Stimulated activated CD4-positive, alpha-beta T cell treated with anti-CD3 and anti-CD28 coated beads, Interleukin-4, amount 100 ng/mL, for 48 hours (primary cell): Measurements from ENCODE around the gene UGT1A4.

ENCODE experiments used
- DNase-seq, 2 donors: peaks; one replicate each; pipeline ENCODE4 v3.0.0-alpha.2; 2020; ENCODE audit warnings: low read depth in 2 of 2

The UGT1A4 gene

DNA sequence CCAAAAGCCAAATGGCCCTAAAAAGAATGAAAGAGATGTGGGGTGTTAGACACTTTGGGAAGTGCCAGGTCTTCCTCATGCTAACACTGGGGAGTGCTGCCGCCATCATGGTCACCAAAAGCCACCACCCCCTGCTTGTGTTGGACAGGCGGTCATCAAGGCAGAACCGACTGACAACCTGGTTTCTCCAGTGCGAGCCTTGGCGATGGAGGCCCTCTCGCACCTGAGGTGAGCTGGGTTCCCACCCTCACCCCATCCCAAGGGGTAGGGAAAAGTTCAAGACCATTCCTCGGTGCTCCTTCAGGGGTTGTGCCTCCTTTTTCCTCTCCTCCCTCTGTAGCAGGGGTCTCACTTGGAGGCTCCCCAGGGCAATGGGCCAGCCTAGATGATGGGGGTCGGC is 93.2 kb downstream of the UGT1A4 start:
- no peak for DNase-seq

DNA sequence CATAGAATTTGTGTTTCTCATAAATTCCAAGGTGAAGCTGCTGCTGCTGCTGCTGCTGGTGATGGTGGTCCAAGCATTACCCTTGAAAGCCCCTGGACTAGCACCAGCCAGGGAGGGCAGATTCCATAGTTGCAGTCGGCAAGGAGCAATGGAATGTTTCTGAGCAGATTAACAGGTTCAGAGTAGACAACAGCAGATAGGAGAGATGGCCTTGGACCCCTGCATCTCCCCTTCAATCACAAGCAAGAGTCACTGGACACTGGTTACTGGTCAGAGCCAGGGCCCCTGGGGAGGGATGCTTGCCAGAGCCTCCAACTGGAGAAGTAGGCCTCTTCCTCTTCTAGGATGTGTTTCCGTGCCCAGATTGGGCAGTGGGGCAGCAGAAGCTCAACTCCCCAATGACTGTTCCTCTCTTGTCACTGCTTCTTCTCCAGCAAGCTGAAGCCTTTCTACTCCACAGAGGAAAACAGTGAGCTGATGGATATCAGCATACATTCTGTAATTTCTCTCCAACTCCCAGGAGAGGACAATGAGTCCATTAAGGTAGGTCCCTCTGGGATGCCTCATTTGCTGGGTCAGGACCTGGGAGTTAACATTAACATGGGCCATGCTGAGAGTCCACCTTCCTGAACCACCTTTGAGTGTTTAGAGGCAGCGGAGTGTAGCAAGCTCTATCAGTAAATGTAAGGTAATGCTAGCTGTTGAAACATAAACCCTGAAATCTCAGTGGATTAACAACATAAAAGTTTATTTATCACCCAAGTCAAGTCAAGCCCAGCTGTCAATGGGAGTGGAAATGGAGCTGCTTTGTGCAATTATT is 94.9 kb downstream of the UGT1A4 start:
- DNase-seq = no peak

DNA sequence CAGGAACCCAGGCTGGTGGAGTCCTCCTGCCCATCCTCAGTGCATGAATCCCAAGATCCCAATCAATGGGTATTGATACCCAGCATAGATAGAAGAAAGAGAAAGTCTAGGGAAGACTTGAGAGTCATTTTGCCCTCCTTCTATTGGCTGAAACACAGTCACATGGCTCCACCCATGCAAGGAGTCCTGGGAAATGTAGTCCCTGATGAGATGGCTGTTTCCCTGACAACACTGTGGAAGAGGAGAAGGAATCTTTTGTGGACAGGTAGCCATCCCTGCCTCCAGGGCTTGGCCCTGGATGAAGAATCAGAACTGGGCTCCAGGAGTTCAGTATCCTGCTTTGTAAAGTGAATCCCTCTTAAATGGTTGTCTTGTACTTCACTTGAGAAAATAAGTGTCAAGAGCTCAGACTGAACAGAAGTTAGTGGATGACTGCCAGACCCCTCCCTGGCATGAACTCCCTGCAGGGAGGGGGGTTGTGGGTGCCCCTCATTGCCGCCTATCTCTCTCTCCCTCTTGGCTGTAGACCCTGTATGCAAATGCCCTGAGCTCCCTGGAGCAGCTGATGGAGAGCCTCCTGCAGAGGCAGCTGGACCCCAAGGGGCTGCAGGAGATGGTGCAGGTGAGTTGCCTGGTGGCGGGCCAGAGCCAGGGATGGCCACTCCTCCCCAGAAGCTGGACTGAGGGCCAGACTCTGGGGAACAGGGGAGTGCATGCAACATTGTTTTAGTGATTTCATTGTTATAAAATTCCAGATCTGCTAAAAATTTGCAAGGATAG is 95.7 kb downstream of the UGT1A4 start:
- no peak for DNase-seq

DNA sequence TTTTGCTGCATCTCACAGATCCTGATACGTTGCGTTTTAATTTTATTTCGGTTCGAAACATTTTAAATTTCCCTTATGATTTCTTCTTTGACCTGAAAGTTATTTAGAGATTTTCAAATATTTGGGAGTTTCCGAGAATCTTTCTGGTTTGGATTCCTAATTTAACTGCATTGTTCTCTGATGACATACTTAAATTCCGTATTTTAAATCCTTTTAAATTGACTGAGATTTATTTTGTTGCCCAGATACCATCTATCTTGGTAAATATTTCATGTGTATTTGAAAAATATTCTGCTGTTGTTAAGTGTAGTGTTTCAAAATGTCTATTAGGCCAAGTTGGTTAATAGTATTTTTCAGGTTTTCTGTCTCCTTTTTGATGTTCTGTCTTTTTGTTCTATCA is 97.3 kb downstream of the UGT1A4 start:
- DNase-seq = no peak

DNA sequence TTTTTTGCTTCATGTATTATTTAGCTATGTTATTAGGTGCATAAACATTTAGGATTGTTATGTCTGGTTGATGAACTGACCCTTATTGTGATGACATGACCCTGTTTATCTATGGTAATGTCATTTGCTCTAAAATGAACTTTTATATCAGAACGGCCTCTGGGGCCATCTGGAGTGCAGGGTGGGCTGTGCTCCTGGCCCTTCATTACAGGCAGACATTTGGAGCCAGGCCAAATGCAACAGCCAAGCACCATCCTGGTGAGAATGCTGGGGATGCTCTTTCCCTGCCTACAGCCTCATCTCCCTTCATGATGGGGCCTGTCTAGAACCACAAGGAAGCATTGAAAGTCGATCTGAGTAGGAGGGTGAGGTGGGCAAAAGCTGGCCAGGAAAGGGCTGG is 97.8 kb downstream of the UGT1A4 start:
- no peak for DNase-seq

DNA sequence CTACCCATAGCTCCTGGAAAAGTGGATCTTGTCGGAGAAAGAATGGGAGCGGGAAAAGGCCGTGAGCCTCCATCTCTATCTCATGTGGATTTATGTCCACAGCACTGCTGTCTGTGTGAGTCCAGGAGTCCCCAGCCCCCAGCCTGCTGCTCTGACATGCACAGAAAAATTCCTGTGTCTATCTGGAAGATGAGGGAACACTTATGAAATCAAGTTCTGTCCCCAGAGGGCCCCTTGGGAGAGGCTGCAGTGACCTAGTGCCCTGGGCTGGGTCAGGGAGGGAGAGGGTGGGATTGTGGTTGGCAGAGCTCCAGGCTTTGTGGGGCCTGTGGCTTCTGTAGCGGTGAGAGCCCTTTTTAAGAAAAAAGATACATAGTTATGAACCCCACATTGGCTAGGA is 98.2 kb downstream of the UGT1A4 start:
- no peak for DNase-seq

DNA sequence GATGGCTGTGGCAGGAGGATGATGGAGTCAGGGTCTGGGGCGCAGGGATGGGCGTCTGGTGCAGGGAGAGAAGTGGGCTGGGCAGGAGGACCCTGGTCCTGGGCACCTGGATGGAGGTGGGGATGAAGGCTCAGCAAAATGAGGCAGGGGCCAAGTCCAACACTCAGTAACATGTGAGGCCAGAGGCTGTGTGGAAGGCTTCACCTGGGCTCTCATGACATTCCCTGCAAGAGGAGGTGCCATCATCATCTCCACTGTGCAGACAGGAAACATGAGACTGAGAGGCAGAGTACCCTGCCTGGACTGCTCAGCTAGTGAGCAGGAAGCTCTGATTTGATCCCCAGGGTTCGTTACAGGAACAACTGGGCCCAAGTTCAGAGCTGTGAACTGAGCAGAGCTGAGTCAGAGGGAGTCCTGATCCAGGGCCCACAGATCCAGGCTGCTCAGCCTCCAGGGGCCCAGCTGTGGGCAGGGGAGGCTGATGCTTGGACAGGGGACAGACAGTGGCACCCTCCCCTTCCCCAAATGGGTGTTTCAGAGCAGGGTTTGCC is 98.9 kb downstream of the UGT1A4 start:
- DNase-seq = no peak

DNA sequence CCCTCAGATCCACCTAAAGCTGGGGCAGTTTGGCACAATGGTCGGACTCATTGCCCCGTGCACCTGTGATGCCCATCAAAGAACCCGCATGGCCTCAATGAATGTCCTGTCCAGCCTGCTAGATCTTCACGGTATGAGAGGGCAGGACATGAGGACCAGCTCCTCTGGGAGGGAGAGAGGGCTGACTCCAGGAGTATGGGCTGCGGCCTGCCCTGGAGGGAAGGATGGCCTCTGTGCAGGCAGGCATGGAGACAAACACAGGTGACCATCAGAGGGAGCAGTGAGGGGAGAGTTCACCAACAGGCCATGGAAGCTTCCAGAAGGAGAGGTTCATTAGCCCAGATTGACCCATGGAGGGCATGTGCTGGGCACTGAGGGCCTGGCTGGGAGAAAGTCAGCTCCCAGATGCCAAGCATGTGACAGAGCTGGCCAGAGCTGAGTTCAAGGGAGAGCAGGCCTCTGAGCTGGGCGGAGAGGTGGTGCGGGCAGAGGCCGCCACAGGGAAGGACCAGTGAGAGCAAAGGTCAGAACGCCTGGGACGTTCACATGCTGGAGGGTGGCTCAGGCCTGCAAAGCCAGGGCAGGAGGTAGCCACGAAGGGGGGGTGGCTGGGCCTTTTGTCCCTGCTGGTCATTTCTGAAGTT is 99.6 kb downstream of the UGT1A4 start:
- no peak for DNase-seq

DNA sequence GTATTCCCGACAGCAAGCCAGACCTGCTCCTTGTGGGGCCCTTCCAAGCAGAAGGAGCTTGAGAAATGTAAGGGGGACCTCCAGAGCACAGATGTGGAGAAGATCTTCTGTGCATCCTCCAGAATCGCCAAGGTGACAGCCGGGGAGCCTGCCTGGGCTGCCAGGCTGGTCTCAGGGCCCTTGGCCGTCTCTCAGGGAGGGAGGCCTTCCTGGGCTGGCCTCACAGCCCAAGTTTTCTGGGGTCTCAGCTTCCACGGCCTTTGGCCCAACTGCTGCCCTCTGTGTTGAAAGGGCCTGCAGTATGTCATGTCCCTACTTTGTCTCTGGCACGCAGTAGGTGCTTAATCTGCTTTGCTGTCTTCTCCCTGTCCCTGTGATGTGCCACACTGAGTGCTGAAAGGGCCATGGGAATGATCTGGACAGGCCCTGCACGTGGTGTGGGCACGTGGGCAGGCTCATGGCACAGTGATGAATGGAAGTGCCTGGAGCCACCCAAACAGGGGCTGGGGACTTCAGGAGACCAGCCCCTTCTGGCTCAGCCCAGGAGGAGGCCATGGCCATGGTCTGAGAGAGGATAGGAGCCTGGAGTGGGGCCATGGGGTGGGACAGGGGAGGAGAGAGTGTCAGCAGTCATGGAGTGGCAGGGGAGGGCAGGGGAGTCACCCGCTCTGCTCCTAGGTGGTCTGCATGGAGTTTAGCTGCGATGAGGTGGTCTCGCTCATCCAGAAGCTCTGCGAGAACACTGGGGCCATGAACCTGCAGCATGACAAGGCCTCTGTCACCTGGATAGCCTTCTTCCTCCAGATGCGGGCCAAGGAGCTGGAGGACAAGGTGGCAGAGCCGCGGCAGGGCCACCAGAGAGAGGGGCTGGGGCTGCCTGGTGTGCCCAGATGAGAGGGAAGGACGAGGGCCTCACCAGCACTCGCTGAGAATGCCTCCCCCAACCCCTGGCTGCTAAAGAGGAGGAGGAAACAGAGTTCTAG is 100.4 kb downstream of the UGT1A4 start:
- no peak for DNase-seq

DNA sequence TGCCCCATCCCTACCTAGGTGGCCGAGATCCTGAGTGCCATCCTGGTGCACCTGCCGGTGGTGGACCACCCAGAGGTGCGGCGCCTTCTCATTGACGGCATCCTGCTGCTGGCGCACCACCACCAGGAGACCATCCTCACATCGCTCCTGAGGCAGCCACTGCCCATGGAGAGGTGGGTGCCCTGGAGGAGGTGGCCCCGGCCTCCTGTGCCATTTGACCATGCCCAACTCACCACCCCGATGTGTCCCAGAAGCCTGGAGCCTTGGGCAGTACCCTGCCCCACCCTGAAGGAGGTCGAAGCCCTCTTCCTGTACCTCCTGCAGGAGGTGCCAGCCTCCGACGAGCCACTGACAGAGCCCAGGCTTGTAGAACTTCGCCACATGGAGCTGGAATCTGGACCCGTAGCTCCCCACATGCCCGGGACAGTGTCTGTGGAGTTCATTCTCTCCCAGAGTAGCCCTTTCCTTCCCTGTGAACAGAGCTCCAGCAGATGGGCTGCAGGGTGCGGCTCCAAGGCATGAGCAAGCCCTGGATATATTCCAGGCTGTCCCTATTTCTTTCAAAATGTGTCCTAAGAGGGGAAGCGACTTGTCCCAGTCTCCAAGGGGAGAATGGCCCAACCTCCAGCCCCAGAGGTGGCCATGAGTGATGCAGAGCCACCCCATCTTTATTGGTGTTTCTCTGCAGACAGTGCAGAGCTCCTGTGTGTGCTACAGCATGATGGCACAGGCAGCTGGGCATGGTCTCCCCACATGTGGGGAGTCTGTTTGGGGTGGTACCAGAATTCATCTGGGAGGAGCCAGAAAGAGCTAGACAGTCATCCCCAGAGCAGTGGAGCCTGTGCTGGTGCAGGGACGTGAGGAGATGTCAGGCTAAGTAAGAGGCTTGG is 101.6 kb downstream of the UGT1A4 start:
- no peak for DNase-seq

DNA sequence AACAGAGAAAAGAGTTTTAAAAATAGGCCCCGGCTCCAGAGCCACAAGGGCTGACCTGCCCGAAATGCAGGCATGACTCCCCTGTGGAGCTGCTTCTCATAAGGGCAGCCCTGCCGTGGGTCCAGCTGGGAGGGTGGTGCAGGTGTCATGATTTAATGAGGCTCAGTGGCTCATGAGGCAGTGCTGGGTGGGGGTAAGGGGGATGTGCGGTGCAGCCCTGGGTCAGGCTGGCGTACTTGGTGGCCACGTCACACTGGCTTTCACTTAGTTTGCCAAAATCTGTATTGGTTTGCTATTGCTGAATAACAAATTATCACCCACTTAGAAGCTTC is 102.2 kb downstream of the UGT1A4 start:
- DNase-seq = no peak

DNA sequence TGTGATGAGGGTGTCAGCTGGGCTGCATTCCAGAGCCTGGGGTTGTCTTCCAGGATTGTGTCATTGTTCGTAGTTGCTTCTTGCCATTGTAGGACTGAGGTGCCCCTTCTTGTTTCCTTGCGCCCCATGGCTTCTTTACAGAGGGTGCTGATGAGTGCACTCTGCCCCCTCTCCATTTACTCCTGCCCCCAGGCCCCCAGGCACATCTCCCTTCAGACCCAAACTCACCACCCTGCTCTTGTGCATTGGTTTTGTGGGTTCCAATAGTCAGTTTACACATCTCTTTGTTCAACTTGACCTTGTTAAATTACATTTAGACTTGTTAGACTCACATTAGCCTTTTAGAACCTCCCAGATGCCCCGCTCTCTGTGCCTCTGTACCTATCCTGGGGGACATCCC is 102.7 kb downstream of the UGT1A4 start:
- no peak for DNase-seq

DNA sequence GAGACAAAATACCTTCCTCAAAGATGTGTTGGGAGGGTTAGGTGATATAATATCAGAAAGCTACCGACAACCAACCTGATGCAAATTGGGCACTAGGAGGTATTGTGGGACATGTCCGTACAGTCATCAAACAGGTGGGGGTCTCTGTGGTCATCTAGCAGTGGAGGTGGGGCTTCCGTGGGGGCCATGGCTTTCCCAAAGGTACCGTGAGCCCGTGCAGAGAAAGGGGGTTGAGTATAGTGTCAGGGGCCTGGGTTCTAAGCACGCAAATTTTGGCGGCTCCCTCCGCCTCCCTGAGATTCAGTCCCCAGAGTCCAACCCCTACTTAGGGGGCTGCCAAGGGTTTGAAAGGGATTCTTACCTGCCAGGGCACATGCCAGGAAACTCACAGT is 103.2 kb downstream of the UGT1A4 start:
- no peak for DNase-seq

DNA sequence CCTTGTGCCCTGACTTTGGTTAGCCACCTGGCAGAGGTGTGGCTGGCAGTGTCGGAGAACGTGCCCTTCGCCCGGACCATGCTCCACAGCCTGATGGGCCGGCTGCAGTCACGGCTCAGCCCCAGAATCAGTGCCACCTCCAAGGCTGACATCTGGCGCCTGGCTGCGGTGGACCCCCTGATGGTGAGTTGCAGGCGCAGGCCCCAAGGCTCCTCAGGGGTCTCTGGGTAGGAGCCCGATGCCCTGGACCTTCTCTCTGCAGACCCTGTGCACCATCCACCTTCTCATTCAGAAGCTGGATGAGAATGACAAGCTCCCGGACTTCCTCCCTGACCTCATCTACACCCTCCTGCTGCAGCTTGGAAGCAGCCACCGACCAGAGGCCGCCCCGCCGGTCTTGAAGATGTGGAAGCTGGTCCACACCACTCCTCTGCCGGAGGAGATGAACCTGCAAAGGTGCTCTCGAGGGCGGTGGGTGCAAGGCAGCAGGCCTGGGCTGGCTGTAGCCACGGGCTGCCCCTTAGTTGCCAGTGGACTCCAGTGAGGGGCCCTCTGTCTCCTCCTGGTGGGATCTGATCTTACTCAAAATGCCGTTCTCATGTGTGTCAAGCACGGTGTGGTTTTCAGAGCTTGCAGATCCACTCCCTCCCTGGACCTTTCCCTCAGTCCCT is 103.7 kb downstream of the UGT1A4 start:
- DNase-seq = no peak
